ENCODE results near the gene KRTAP5-3.

DNA sequence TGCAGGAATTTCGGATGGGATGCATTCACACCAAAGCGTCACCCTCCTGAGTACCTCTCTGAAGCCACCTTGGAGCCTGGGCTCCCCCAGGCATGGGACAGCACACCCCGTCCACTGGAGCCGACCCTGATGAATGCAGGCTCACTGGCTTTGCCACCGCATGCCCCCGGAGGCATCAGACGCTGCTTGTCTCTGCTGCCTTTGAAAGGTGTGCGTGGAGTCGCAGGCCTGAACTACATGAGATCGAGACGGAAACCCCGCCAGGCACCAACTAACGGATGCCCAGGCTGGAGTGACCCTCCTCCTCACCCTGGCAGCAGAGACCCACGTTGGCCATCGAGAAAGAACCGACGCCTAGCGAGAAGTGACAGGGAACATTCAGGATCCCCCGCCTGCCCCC is 43.8 kb upstream of the KRTAP5-3 start:
- TF ChIP-seq, protein P1, sequence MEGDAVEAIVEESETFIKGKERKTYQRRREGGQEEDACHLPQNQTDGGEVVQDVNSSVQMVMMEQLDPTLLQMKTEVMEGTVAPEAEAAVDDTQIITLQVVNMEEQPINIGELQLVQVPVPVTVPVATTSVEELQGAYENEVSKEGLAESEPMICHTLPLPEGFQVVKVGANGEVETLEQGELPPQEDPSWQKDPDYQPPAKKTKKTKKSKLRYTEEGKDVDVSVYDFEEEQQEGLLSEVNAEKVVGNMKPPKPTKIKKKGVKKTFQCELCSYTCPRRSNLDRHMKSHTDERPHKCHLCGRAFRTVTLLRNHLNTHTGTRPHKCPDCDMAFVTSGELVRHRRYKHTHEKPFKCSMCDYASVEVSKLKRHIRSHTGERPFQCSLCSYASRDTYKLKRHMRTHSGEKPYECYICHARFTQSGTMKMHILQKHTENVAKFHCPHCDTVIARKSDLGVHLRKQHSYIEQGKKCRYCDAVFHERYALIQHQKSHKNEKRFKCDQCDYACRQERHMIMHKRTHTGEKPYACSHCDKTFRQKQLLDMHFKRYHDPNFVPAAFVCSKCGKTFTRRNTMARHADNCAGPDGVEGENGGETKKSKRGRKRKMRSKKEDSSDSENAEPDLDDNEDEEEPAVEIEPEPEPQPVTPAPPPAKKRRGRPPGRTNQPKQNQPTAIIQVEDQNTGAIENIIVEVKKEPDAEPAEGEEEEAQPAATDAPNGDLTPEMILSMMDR (IDR thresholded peaks at IDR 0.05; ENCODE audit: low read depth, low read length) = no peak
- no peak for TF ChIP-seq POLR2A (IDR thresholded peaks at IDR 0.05; ENCODE audit: extremely low read depth, insufficient read length)
- no peak for TF ChIP-seq MYC (IDR thresholded peaks at IDR 0.05; ENCODE audit: low read depth, low read length)
